Measurements from ENCODE around the gene CDC42EP2.

The CDC42EP2 gene

DNA sequence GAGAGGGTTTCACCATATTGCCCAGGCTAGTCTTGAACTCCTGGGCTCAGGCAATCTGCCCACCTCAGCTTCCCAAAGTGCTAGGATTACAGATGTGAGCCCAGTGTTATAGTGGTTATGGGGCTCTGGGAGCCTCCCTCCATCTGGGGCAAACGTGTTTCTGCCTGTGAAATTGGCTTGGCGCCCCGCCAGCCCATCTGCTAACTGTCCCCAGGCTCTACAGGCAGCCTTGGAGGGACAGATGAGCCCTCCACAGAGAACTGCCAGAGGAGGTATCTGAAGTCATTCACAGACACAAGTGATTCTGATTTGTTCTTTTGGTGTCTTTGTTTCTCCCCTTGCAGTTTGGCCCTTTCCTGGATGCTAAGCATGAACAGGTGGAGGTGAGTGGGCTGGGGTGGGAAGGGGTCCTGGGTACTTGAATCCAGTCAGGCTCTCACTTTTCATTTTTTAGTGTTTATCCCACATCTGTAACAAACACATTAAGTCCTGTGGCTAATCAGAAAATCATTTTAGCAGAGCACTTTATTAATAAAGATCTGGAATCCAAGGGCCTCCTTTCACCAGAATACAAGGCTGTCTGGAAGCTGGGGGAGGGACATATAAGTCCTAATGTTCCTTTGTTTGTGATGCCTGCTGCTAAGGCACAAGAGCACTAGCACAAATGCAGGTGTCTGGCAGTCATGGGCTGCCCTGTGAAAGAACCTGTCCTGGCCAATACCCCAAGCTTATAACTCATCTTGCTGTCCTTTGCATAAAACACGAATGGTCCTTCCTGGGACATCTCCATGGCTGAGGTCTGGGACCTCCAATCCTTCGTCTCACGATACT, 25.7 kb upstream of the CDC42EP2 start:
- Histone ChIP-seq H3K4me1 (ENCODE audit: insufficient read depth, low read length) (no peaks in the 10 kb centered on the region), H3K9me3 (ENCODE audit: insufficient read depth, low read depth, low read length) (no peaks in the 10 kb centered on the region), H3K27me3 (ENCODE audit: insufficient read depth, low read length) (no peaks in the 10 kb centered on the region), H3K9ac (ENCODE audit: low read depth, low read length) (no peak overlapping the region), H3K27ac (ENCODE audit: low read length) (no peak overlapping the region), H3K36me3 (ENCODE audit: insufficient read depth, low read depth, low read length) (peaks cover 98% of the 10 kb centered on the region), H3K4me3 (ENCODE audit: low read length) (no peak overlapping the region)

GRCh38 chr11:65290448-65291165, 24.1 kb upstream of the CDC42EP2 start:
- no peak overlapping the region for H3K9ac ChIP-seq (ENCODE audit: low read depth, low read length)
- no peak overlapping the region for H3K27ac ChIP-seq (ENCODE audit: low read length)
- H3K27me3 ChIP-seq (ENCODE audit: insufficient read depth, low read length) = no peaks in the 10 kb centered on the region
- H3K9me3 ChIP-seq (ENCODE audit: insufficient read depth, low read depth, low read length) = no peaks in the 10 kb centered on the region
- peaks cover 98% of the 10 kb centered on the region for H3K36me3 ChIP-seq (ENCODE audit: insufficient read depth, low read depth, low read length)
- H3K4me1 ChIP-seq (ENCODE audit: insufficient read depth, low read length) = no peaks in the 10 kb centered on the region
- no peak overlapping the region for H3K4me3 ChIP-seq (ENCODE audit: low read length)

DNA sequence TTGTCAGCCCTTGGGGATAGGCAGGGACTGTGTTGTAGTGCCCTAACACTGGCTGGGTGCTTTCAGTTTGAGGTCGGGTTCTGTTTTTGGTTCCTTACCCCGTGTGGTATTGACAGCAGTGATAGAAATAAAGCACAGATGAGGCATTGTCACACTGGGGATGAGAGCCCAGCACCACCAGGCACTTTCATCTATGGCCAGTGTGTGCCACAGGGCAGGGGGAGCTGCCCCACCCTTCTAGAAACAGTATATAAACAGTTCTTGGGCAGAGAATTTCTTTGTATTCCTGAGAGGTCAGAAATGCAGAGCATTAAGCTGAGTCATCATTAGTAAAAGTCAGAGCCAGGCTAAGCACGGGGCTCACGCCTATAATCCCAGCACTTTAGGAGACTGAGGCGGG, 23.1 kb upstream of the CDC42EP2 start:
- no peaks in the 10 kb centered on the region for H3K4me1 ChIP-seq (ENCODE audit: insufficient read depth, low read length)
- H3K9me3 ChIP-seq (ENCODE audit: insufficient read depth, low read depth, low read length) = no peaks in the 10 kb centered on the region
- H3K9ac ChIP-seq (ENCODE audit: low read depth, low read length) = no peak overlapping the region
- no peak overlapping the region for H3K4me3 ChIP-seq (ENCODE audit: low read length)
- H3K27me3 ChIP-seq (ENCODE audit: insufficient read depth, low read length) = no peaks in the 10 kb centered on the region
- no peak overlapping the region for H3K27ac ChIP-seq (ENCODE audit: low read length)
- H3K36me3 ChIP-seq (ENCODE audit: insufficient read depth, low read depth, low read length) = peaks cover 98% of the 10 kb centered on the region

- Histone ChIP-seq H3K9me3 (ENCODE audit: insufficient read depth, low read depth, low read length) (no peaks in the 10 kb centered on the region), H3K36me3 (ENCODE audit: insufficient read depth, low read depth, low read length) (peaks cover 95% of the 10 kb centered on the region), H3K4me1 (ENCODE audit: insufficient read depth, low read length) (no peaks in the 10 kb centered on the region), H3K27ac (ENCODE audit: low read length) (no peak overlapping the region), H3K4me3 (ENCODE audit: low read length) (no peak overlapping the region), H3K9ac (ENCODE audit: low read depth, low read length) (no peak overlapping the region), H3K27me3 (ENCODE audit: insufficient read depth, low read length) (no peaks in the 10 kb centered on the region)
Measured at GRCh38 chr11:65292890-65293289, 21.8 kb upstream of the CDC42EP2 start.

DNA sequence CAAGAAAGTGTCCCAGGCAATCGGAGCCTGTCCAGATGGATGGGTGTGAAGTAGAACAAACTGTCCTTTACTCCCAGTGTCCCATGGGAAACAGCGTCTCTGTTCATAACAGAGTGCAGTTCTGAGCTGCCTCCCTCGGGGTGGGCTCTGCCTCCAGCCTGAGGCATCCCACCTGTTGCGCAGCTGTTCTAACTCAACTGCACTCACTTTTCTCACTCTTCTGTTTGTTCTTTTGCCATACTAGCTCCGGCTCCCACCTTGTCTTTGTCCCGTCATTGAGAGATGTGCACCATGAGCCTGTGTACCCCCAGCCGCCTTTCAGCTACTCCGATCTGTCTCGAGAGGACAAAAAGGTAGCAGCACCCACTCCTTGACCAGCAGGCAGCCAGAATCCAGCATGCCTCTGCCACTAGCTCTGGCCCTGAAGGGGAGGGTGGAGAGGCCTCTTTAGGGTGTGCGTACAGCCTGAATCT, 20.7 kb upstream of the CDC42EP2 start:
- H3K27me3 ChIP-seq (ENCODE audit: insufficient read depth, low read length) = no peaks in the 10 kb centered on the region
- no peaks in the 10 kb centered on the region for H3K4me1 ChIP-seq (ENCODE audit: insufficient read depth, low read length)
- no peak overlapping the region for H3K27ac ChIP-seq (ENCODE audit: low read length)
- no peaks in the 10 kb centered on the region for H3K9me3 ChIP-seq (ENCODE audit: insufficient read depth, low read depth, low read length)
- H3K4me3 ChIP-seq (ENCODE audit: low read length) = no peak overlapping the region
- H3K9ac ChIP-seq (ENCODE audit: low read depth, low read length) = no peak overlapping the region
- peaks cover 95% of the 10 kb centered on the region for H3K36me3 ChIP-seq (ENCODE audit: insufficient read depth, low read depth, low read length)

GRCh38 chr11:65295001-65295400, 19.7 kb upstream of the CDC42EP2 start:
- Histone ChIP-seq H3K27me3 (ENCODE audit: insufficient read depth, low read length) (no peaks in the 10 kb centered on the region), H3K36me3 (ENCODE audit: insufficient read depth, low read depth, low read length) (peaks cover 88% of the 10 kb centered on the region), H3K4me1 (ENCODE audit: insufficient read depth, low read length) (no peaks in the 10 kb centered on the region), H3K4me3 (ENCODE audit: low read length) (no peak overlapping the region), H3K9ac (ENCODE audit: low read depth, low read length) (no peak overlapping the region), H3K9me3 (ENCODE audit: insufficient read depth, low read depth, low read length) (no peaks in the 10 kb centered on the region), H3K27ac (ENCODE audit: low read length) (no peak overlapping the region)

GRCh38 chr11:65295571-65296341, 18.9 kb upstream of the CDC42EP2 start:
- Histone ChIP-seq H3K9me3 (ENCODE audit: insufficient read depth, low read depth, low read length) (no peaks in the 10 kb centered on the region), H3K4me1 (ENCODE audit: insufficient read depth, low read length) (no peaks in the 10 kb centered on the region), H3K9ac (ENCODE audit: low read depth, low read length) (no peak overlapping the region), H3K27ac (ENCODE audit: low read length) (no peak overlapping the region), H3K36me3 (ENCODE audit: insufficient read depth, low read depth, low read length) (peaks cover 80% of the 10 kb centered on the region), H3K4me3 (ENCODE audit: low read length) (no peak overlapping the region), H3K27me3 (ENCODE audit: insufficient read depth, low read length) (no peaks in the 10 kb centered on the region)

DNA sequence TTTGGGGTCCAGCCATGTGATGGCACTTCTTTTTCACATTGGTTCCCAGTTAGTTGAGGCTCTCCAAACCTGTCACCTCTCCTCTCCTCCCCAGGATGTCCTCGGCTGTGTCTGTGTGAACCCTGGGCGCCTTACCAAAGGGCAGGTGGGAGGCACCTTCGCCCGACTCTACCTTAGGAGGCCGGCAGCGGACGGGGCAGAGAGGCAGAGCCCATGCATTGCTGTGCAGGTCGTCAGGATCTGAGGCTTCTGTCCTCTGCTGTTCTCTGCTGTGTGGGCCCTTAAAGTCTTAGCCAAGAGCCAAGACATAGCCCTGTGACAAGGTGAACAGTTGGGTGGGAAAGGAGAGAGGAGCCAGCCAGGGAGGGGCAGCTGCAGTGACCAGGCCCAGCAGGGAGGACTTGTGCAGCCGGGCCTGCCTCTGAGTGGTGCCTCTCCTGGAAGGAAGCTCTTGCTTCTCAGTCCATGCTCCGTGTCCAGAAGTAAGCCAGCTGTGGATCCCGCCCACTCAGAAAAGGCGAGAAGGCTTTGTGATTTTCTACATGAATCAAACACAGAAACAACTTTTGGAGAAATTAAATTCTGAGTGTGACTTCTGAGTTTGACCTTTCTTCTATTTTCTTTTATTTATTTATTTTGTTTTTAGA, 17.5 kb upstream of the CDC42EP2 start:
- H3K4me3 ChIP-seq (ENCODE audit: low read length) = no peak overlapping the region
- no peaks in the 10 kb centered on the region for H3K27me3 ChIP-seq (ENCODE audit: insufficient read depth, low read length)
- H3K9ac ChIP-seq (ENCODE audit: low read depth, low read length) = no peak overlapping the region
- H3K9me3 ChIP-seq (ENCODE audit: insufficient read depth, low read depth, low read length) = no peaks in the 10 kb centered on the region
- peaks cover 13% of the 10 kb centered on the region; the same call in 1 of the 2 replicates for H3K4me1 ChIP-seq (ENCODE audit: insufficient read depth, low read length)
- peaks cover 67% of the 10 kb centered on the region for H3K36me3 ChIP-seq (ENCODE audit: insufficient read depth, low read depth, low read length)
- no peak overlapping the region for H3K27ac ChIP-seq (ENCODE audit: low read length)

- no peak overlapping the region for H3K27ac ChIP-seq (ENCODE audit: low read length)
- peaks cover 16% of the 10 kb centered on the region; the same call in 1 of the 2 replicates for H3K4me1 ChIP-seq (ENCODE audit: insufficient read depth, low read length)
Measured at GRCh38 chr11:65298131-65298535, 16.5 kb upstream of the CDC42EP2 start.

DNA sequence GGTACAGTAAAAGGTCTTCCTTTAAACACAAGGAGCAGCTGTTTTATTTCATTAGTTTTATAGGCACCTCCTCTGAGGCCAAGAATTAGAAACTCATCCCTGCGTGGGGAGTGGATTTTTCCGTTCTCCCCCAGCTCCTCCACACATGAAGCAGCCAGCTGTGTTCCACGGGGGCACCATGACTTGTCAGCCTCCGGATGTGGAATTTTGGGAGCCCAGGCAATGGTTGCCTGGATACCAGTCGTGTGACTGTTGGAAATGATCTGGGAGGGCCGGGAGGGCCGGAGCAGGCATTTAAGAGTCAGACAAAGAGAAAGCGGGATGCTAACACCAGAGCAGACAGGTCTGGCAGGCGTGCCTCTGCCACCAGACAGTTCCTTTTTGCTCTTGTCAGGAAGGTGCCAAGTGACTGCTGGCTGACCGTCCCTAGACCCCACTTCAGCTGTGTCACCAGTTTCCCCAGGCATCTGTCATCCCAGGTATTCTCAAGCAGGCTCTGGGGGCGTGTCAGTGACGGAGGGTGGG, 15.9 kb upstream of the CDC42EP2 start:
- Histone ChIP-seq H3K4me1 (ENCODE audit: insufficient read depth, low read length) (peaks cover 16% of the 10 kb centered on the region; the same call in 1 of the 2 replicates), H3K27me3 (ENCODE audit: insufficient read depth, low read length) (no peaks in the 10 kb centered on the region), H3K9me3 (ENCODE audit: insufficient read depth, low read depth, low read length) (no peaks in the 10 kb centered on the region), H3K36me3 (ENCODE audit: insufficient read depth, low read depth, low read length) (peaks cover 55% of the 10 kb centered on the region), H3K4me3 (ENCODE audit: low read length) (no peak overlapping the region), H3K27ac (ENCODE audit: low read length) (no peak overlapping the region), H3K9ac (ENCODE audit: low read depth, low read length) (no peak overlapping the region)

More at GRCh38 chr11:65298131-65298535, 16.5 kb upstream of the CDC42EP2 start:
- Histone ChIP-seq H3K27me3 (ENCODE audit: insufficient read depth, low read length) (no peaks in the 10 kb centered on the region), H3K36me3 (ENCODE audit: insufficient read depth, low read depth, low read length) (peaks cover 58% of the 10 kb centered on the region), H3K4me3 (ENCODE audit: low read length) (no peak overlapping the region), H3K9me3 (ENCODE audit: insufficient read depth, low read depth, low read length) (no peaks in the 10 kb centered on the region), H3K9ac (ENCODE audit: low read depth, low read length) (no peak overlapping the region)

Measured in iPS-20b (cell line).